CD14-positive monocyte (primary cell): Measurements from ENCODE around the gene CHMP1A. TPM values are rescaled to one million over a fixed set of nuclear protein-coding genes. Genes with fewer than 3 reads are reported as not detected.
"Not testable (repeated sequence)": the region's sequence is repeated elsewhere in the genome, so short reads cannot be mapped to it uniquely, and the experiment has no call there.

Experiments used
- DNase-seq, 3 donors: peaks; one replicate each; pipeline ENCODE4 v3.0.0-alpha.2; 2011 to 2022
- H2AFZ ChIP-seq: 2 replicates; pipeline ENCODE4 v1.6.0; 2012; ENCODE audit warnings: mild to moderate bottlenecking, low read depth, low read length, inconsistent platforms; ENCODE audit not compliant: insufficient read depth, poor library complexity, severe bottlenecking
- H3K27ac ChIP-seq, 2 donors: 1 replicate in 1 of 2; 2 replicates in 1 of 2; pipeline ENCODE4 v1.5.1; 2012 to 2013; ENCODE audit warnings: low read length in 2 of 2, control low read depth in 1 of 2, inconsistent platforms in 1 of 2, low read depth in 1 of 2, mild to moderate bottlenecking in 1 of 2
- H3K27me3 ChIP-seq, 2 donors: one replicate each; pipeline versions ENCODE4 v1.6.0 to v1.6.1; 2011 to 2013; ENCODE audit warnings: low read length in 2 of 2; ENCODE audit not compliant: control insufficient read depth in 2 of 2, insufficient read depth in 2 of 2
- H3K36me3 ChIP-seq, 2 donors: replicated peaks in 1 of 2; 1 replicate in 1 of 2; 2 replicates in 1 of 2; pipeline versions ENCODE4 v1.5.1 to v1.6.1; 2012 to 2013; ENCODE audit warnings: low read length in 2 of 2, control low read depth in 1 of 2, inconsistent platforms in 1 of 2, mild to moderate bottlenecking in 1 of 2; ENCODE audit not compliant: insufficient read depth in 2 of 2, control insufficient read depth in 1 of 2
- H3K4me1 ChIP-seq, 2 donors: 1 replicate in 1 of 2; 2 replicates in 1 of 2; pipeline versions ENCODE4 v1.5.1 to v1.6.1; 2012 to 2013; ENCODE audit warnings: low read length in 2 of 2, control low read depth in 1 of 2, inconsistent platforms in 1 of 2, mild to moderate bottlenecking in 1 of 2, moderate library complexity in 1 of 2; ENCODE audit not compliant: insufficient read depth in 2 of 2, control insufficient read depth in 1 of 2
- H3K4me2 ChIP-seq: replicated peaks from 2 replicates; pipeline ENCODE3; 2012; ENCODE audit warnings: low read length, moderate library complexity, mild to moderate bottlenecking; ENCODE audit not compliant: poor library complexity, severe bottlenecking; ENCODE audit errors: extremely low read depth
- H3K4me3 ChIP-seq, 3 experiments: fragments of 200-600 bp in 1 of 3; sonication (generic) in 1 of 3; replicated peaks in 1 of 3; 1 replicate in 2 of 3; 2 replicates in 1 of 3; pipeline ENCODE4 v1.5.1; 2011 to 2013; ENCODE audit warnings: low read length in 3 of 3, mild to moderate bottlenecking in 3 of 3, control low read depth in 2 of 3, low read depth in 2 of 3, inconsistent platforms in 1 of 3, moderate library complexity in 1 of 3
- H3K79me2 ChIP-seq: 2 replicates; pipeline ENCODE4 v1.6.0; 2012; ENCODE audit warnings: mild to moderate bottlenecking, control low read depth, inconsistent platforms, low read length, moderate library complexity; ENCODE audit not compliant: insufficient read depth
- H3K9ac ChIP-seq: 2 replicates; pipeline ENCODE4 v1.6.0; 2017; ENCODE audit warnings: low read length, mild to moderate bottlenecking; ENCODE audit not compliant: insufficient read depth, poor library complexity, severe bottlenecking
- H3K9me3 ChIP-seq, 2 donors: replicated peaks in 1 of 2; 1 replicate in 1 of 2; 2 replicates in 1 of 2; pipeline versions ENCODE4 v1.5.1 to v1.6.1; 2012 to 2013; ENCODE audit warnings: low read length in 2 of 2, control low read depth in 1 of 2; ENCODE audit not compliant: control insufficient read depth in 1 of 2, insufficient read depth in 1 of 2
- H4K20me1 ChIP-seq: 2 replicates; pipeline ENCODE4 v1.6.0; 2012; ENCODE audit warnings: mild to moderate bottlenecking, low read length, control low read depth, moderate library complexity; ENCODE audit not compliant: insufficient read depth
- H3K27ac Mint-ChIP-seq, 7 donors: one replicate each; pipeline ENCODE4 v1.8.0; 2020; ENCODE audit warnings: mild to moderate bottlenecking in 7 of 7, mixed read lengths in 7 of 7, moderate library complexity in 6 of 7, inconsistent platforms in 2 of 7
- H3K27me3 Mint-ChIP-seq, 3 donors: one replicate each; pipeline ENCODE4 v1.8.0; 2021 to 2022; ENCODE audit warnings: low read depth in 3 of 3, mild to moderate bottlenecking in 3 of 3, mixed read lengths in 3 of 3, moderate library complexity in 3 of 3, inconsistent platforms in 1 of 3
- H3K36me3 Mint-ChIP-seq, 2 donors: one replicate each; pipeline ENCODE4 v1.8.0; 2020; ENCODE audit warnings: mixed read lengths in 2 of 2, inconsistent platforms in 1 of 2, mild to moderate bottlenecking in 1 of 2
- H3K4me1 Mint-ChIP-seq: one replicate; pipeline ENCODE4 v1.8.0; 2020; ENCODE audit warnings: mild to moderate bottlenecking, mixed read lengths
- H3K4me3 Mint-ChIP-seq, 2 donors: one replicate each; pipeline ENCODE4 v1.8.0; 2020; ENCODE audit warnings: mild to moderate bottlenecking in 2 of 2, mixed read lengths in 2 of 2, moderate library complexity in 1 of 2
- H3K9me3 Mint-ChIP-seq, 7 donors: one replicate each; pipeline ENCODE4 v1.8.0; 2020 to 2022; ENCODE audit warnings: mixed read lengths in 7 of 7, mild to moderate bottlenecking in 6 of 7, moderate library complexity in 6 of 7, inconsistent platforms in 2 of 7
- WGBS: methylation state at CpG from one replicate; pipeline ENCODE4 v1.1.5; 2013; ENCODE audit warnings: missing lambda C conversion rate; ENCODE audit not compliant: insufficient coverage; 5-methylcytosine and 5-hydroxymethylcytosine counted together
- intact Hi-C, 2 donors: fragments of 100-400 bp; cut with micrococcal nuclease; formaldehyde crosslinking; loops; one replicate each; pipeline versions ENCODE4 v1.15.0 to v1.15.1; 2023
- polyA plus RNA-seq, 3 donors: library from polyadenylated mRNA; depleted of rRNA in 1 of 3; unstranded in 2 of 3; stranded (reverse) in 1 of 3; fragments of 300-500 nt in 2 of 3; fragments of >200 nt in 1 of 3; fragmentation: Illumina TruSeq in 2 of 3; gene quantifications; 1 replicate in 2 of 3; 2 replicates in 1 of 3; pipeline ENCODE4 v1.2.3, GENCODE V29; 2012 to 2021
- TF ChIP-seq, protein P1 (sequence below): fragments of 200-600 bp; IDR thresholded peaks from one replicate; pipeline ENCODE4 v1.8.0; 2022; ENCODE audit warnings: antibody characterized with exemption, mild to moderate bottlenecking

CHMP1A gene
- polyA plus RNA-seq, 3 donors, result 57.3 to 85.7 (median 76.6) TPM

DNA sequence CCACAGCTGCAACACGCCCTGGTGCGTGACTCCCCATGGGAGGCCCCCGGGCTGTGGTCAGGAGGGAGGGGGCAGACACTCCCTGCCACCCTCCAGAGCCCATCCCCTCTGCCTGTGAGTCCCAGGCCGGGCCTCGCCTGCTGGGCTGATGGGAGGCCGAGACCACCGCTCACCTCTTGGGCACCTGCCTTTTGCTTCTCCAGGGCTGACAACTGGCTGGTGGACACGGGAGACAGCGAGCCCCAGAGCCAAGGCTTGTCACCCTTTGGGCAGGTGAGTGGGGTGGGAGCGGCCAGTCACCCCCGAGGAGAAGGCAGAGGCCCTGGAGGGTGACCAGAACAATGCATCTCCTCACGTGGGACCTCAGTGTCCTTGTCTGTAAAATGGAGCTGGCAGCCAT is 20.8 kb downstream of the CHMP1A start:
- Histone ChIP-seq H3K27me3 (no peaks in the 10 kb centered on the region), H3K4me1 (peaks cover 0 to 5% of the 10 kb centered on the region in 2 donors), H3K36me3 (no peaks in the 10 kb centered on the region), H3K79me2 (no peaks in the 10 kb centered on the region), H4K20me1 (no peaks in the 10 kb centered on the region), H2AFZ (no peak overlapping the region), H3K4me2 (no peak overlapping the region), H3K9ac (no peak overlapping the region), H3K27ac (no peak overlapping the region), H3K4me3 (no peak overlapping the region), H3K9me3 (peaks cover 21 to 34% of the 10 kb centered on the region in 2 donors)
- Mint-ChIP-seq H3K36me3 (no peaks in the 10 kb centered on the region), H3K27ac (no peak overlapping the region), H3K9me3 (peaks cover 12 to 30% (median 22%) of the 10 kb centered on the region in 7 donors), H3K4me3 (no peak overlapping the region), H3K4me1 (peaks cover 7% of the 10 kb centered on the region), H3K27me3 (peaks cover 9% of the 10 kb centered on the region in 3 donors)
- intact Hi-C loops, result no loop called here
- DNase-seq, result no peak
- TF ChIP-seq, protein P1, sequence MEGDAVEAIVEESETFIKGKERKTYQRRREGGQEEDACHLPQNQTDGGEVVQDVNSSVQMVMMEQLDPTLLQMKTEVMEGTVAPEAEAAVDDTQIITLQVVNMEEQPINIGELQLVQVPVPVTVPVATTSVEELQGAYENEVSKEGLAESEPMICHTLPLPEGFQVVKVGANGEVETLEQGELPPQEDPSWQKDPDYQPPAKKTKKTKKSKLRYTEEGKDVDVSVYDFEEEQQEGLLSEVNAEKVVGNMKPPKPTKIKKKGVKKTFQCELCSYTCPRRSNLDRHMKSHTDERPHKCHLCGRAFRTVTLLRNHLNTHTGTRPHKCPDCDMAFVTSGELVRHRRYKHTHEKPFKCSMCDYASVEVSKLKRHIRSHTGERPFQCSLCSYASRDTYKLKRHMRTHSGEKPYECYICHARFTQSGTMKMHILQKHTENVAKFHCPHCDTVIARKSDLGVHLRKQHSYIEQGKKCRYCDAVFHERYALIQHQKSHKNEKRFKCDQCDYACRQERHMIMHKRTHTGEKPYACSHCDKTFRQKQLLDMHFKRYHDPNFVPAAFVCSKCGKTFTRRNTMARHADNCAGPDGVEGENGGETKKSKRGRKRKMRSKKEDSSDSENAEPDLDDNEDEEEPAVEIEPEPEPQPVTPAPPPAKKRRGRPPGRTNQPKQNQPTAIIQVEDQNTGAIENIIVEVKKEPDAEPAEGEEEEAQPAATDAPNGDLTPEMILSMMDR, result no peak
- WGBS, result 98% methylated on average over 12 of the region's 12 CpGs

DNA sequence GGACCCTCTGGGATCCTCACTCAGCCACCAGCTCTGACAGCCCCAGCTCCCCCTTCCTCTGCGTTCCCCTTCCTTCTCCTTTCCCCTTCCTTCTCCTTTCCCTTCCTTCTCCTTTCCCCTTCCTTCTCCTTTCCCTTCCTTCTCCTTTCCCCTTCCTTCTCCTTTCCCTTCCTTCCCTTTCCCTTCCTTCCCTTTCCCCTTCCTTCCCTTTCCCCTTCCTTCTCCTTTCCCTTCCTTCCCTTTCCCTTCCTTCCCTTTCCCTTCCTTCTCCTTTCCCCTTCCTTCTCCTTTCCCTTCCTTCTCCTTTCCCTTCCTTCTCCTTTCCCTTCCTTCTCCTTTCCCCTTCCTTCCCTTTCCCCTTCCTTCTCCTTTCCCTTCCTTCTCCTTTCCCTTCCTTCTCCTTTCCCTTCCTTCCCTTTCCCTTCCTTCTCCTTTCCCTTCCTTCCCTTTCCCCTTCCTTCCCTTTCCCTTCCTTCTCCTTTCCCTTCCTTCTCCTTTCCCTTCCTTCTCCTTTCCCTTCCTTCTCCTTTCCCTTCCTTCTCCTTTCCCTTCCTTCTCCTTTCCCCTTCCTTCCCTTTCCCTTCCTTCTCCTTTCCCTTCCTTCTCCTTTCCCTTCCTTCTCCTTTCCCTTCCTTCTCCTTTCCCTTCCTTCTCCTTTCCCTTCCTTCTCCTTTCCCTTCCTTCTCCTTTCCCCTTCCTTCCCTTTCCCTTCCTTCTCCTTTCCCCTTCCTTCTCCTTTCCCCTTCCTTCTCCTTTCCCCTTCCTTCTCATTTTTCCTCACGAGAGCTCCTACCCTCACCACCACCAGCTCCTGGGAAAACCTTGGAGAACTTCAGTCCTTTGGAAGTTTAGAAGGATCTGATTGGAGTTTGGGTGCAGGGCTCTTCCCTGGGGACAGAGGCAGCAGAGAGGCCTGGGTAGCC is 22.8 kb downstream of the CHMP1A start:
- H3K4me1 ChIP-seq, H4K20me1 ChIP-seq, H3K36me3 ChIP-seq, H3K79me2 ChIP-seq, H3K36me3 Mint-ChIP-seq, H3K4me1 Mint-ChIP-seq, H3K4me2 ChIP-seq, DNase-seq, H3K27me3 Mint-ChIP-seq, H2AFZ ChIP-seq, H3K9ac ChIP-seq, intact Hi-C loops, H3K4me3 ChIP-seq, H3K27me3 ChIP-seq, H3K4me3 Mint-ChIP-seq: not testable (repeated sequence)
- H3K27ac ChIP-seq, result peak overlapping the region; percentile 23 to 58
- peak overlapping the region in 4 of 7 donors; percentile 33 to 78 (median 72) for H3K27ac Mint-ChIP-seq
- peaks cover 17 to 35% (median 26%) of the 10 kb centered on the region in 7 donors for H3K9me3 Mint-ChIP-seq
- 71% methylated on average over 1 of the region's 2 CpGs for WGBS
- H3K9me3 ChIP-seq, result peaks cover 21 to 40% of the 10 kb centered on the region in 2 donors
